Epithelial cell of esophagus (primary cell): ENCODE data around the gene BRINP1.

Experiments
- DNase-seq: peaks from one replicate; pipeline ENCODE4 v3.0.0; 2010; ENCODE audit warnings: low read depth
- H3K4me3 ChIP-seq: 2 replicates; pipeline ENCODE4 v1.5.1; 2011; ENCODE audit warnings: mild to moderate bottlenecking, low read length, control low read depth
- CTCF ChIP-seq: IDR thresholded peaks from 2 replicates; pipeline ENCODE4 v1.5.1; 2011; ENCODE audit warnings: low read depth, mild to moderate bottlenecking, low read length, control low read depth, inconsistent platforms; ENCODE audit not compliant: insufficient read depth; ENCODE audit errors: missing control alignments

The BRINP1 gene

GRCh38 chr9:119240546-119240945 is 128.7 kb downstream of the BRINP1 start:
- H3K4me3 ChIP-seq = no peak overlapping the region
- no peak for DNase-seq
- no peak for TF ChIP-seq CTCF

GRCh38 chr9:119234636-119235035 is 134.6 kb downstream of the BRINP1 start:
- H3K4me3 ChIP-seq = no peak overlapping the region
- no peak for TF ChIP-seq CTCF
- no peak for DNase-seq

- no peak overlapping the region for H3K4me3 ChIP-seq
- DNase-seq = no peak
- no peak for TF ChIP-seq CTCF
Measured at GRCh38 chr9:119227422-119227821, 141.8 kb downstream of the BRINP1 start.

GRCh38 chr9:119224431-119224830 is 144.8 kb downstream of the BRINP1 start:
- DNase-seq = no peak
- TF ChIP-seq CTCF = no peak
- no peak overlapping the region for H3K4me3 ChIP-seq

- TF ChIP-seq CTCF = no peak
- DNase-seq = no peak
- H3K4me3 ChIP-seq = no peak overlapping the region
Measured at GRCh38 chr9:119221276-119221675, 148.0 kb downstream of the BRINP1 start.

GRCh38 chr9:119218293-119218692 is 150.9 kb downstream of the BRINP1 start:
- TF ChIP-seq CTCF = no peak
- DNase-seq = no peak
- no peak overlapping the region for H3K4me3 ChIP-seq

GRCh38 chr9:119216651-119217331 is 152.4 kb downstream of the BRINP1 start:
- H3K4me3 ChIP-seq = no peak overlapping the region
- no peak for DNase-seq
- TF ChIP-seq CTCF = no peak
